Measurements from ENCODE around the gene TNFSF10.

The TNFSF10 gene

DNA sequence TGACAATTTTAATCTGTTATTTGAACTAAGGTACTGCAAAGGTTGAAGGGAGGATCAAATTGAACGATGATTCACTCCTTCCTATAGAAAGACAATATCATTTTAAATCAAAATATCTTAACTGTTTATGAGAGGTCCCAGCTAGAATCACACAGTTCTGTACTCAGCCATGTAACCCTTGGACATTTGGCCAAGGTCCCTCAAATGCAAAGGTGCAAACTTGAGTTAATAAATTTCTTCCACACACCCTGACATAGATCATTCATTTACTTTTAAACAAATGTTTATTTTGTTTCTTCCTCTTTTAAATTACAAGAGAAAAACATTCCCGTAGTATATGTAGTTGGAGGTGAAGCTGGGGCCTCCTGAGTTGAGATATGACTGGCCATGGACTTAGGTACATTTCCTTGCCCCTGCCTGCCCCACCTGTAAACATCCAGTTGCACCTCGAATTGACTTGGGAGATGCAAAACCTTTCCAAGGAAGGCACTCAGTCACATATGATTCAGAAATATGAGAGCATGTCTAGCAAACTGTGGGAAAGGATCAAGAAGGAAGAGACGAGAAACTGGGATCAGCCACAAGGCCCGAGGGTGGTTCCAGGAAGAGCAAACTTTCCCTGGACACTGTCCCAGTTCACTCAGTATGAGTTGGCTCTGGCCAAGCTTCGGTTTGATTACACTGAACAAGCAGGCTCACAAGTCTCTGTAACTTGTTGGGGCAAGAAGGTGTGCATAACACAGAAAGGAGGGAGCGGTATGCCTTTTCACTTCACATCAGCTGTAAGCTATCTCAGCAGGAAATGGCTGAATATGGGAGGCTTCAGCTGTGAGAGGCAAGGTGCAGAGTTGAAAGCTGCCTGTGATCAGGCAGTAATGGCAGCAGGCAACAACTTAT is 6.7 kb downstream of the TNFSF10 start:
- peak; percentile 53 for DNase-seq

- DNase-seq: no peak
Observed at GRCh38 chr3:172515130-172515918, 7.9 kb downstream of the TNFSF10 start.

DNA sequence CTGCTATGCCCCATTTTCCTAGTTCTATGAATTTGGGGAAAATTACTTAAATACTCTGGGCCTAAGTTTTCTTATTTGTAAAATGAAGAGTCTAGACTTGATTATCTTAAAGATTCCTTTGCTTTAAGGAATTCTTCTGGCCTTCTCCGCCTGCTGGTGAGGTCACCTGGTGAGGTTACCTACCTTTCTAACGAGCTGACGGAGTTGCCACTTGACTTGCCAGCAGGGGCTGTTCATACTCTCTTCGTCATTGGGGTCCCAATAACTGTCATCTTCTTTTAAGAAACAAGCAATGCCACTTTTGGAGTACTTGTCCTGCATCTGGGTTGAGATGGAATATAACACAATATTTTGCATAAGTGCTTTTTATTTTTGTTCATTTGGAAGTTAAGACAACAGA is 8.6 kb downstream of the TNFSF10 start:
- no peak for DNase-seq

DNA sequence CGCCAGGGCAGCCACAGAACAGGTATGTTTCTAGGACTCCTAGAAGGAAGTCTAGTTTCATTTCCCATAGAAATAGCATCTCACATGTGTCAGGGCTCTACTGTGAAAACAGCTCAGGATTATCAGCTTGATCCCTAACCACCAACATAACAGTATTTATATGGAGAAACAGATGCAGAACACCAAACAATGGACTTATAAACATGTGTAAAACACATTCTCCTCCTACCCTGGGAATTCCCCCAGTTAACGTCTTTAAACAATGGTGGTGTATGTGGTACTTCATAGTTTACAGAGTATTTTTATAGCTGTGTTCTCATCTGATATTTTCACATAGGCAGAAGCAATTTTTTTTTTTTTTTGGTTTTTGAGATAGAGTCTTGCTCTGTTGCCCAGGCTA is 9.7 kb downstream of the TNFSF10 start:
- DNase-seq: no peak

DNA sequence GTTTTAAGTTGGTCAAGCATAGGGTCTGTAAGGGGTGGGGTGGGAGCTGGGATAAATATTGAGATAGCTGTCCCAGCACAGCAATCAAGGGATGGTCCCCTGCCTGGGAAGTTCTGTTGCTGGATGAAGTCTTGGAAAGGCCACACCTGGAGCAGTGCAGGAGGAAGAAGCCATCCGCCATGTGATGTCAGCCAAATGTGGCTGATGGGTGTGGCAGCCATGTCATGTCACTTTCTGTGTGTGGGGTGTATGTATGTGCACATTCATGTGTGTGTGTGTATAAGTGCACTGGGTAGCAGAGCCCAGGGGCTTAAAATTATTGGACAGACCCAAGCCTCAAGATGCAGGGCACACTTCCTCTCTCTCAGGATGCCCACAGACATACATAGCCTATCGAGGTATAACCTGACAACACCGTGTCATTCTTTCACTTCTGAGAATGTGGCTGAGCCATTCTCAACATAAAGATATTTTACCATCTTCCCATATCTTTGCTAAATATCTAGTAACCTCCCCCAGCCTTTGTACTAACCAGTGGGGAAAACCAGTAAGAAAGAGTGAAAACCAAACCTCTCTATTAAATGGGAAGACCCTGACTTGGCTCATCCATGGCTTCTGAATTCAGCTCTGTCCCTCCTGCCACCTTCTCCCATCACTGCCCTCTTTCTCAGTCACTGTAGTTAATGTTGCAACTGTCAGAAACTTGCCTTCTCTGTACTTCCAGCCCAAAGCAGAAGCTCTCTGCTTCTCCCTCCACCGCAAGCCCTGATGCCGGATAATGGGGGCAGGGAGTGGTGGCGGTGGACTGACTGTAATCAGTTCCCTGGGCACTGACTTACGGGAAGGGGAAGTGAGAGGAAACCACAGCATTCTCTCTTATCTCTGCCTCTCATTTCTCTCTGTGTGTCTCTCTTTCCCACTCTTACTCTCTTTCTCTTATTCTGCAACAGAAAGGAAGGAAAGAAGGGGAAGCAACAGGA is 11.2 kb downstream of the TNFSF10 start:
- DNase-seq: peak; percentile 18

DNA sequence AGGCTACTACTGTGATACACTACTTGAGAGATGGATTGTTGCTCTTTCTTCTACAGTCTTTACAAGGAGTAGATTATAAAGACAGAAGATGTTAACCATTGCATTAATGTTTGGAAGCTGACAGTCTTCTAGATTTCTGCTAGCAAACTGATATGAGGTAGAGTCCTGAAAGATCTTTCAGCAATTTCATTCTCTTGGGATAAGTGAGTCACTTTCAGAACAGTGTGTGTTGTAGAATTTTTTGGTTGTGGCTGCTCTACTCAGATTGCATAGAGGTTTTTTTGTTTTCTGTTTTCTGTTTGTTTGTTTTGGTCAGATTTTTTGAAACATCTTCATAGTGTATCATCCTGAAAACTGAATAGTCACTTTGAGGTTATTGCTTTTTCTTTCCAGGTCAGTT is 17.1 kb downstream of the TNFSF10 start:
- no peak for DNase-seq

DNA sequence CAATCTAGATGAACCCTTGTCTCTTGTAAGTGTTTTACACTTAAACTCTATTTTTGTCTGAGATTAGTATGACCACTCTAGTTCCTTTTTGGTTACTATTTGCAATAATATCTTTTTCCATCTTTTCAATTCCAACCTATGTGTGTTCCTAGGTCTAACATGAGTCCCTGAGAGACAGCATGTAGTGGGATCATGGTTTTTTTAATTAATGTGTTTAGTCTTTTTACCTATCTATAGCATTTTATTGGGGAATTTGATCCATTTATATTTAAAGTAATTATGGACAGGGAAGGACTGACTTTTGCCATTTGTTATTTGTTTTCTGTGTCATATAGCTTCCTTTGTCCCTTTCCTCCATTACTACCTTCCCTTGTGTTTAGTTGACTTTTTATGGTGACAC is 21.7 kb downstream of the TNFSF10 start:
- DNase-seq: no peak

DNA sequence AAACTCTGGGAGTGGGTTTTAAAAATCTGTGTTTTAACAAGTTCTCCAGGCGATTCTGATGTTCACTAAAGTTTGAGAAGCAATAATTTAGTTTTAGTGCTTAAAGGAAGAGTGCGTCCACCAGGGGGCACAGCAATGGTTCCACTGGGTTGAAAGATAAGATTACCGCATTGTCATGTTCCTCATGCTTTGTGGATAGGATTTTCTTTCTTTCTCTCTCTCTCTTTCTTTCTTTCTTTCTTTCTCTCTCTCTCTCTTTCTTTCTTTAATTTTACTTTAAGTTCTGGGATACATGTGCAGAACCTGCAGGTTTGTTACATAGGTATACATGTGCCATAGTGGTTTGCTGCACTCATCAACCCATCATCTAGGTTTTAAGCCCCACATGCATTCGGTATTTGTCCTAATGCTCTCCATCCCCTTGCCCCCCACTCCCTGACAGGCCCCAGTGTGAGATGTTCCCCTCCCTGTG is 33.0 kb downstream of the TNFSF10 start:
- DNase-seq: peak; percentile 63

GRCh38 chr3:172478116-172478515 is 45.1 kb downstream of the TNFSF10 start:
- no peak for DNase-seq

- DNase-seq: no peak
Observed at GRCh38 chr3:172476347-172476746, 46.9 kb downstream of the TNFSF10 start.

DNA sequence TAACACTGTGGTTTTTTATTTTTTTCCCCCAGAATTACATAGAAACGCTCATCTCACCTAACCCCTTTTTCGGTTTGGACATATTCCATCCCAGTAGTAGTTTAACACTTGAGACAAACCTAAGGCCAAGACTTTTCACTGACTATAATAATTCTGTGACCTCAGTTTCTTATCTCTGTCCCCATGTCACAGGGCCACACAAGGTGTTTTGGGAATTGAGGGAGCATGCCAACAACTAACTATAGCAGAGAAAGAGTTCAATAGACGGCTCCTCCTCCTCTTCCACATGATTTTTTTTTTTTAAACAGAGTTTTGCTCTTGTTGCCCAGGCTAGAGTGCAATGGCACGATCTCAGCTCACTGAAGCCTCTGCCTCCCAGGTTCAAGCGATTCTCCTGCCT is 47.5 kb downstream of the TNFSF10 start:
- no peak for DNase-seq

- no peak for DNase-seq
Observed at GRCh38 chr3:172471903-172472302, 51.3 kb downstream of the TNFSF10 start.

GRCh38 chr3:172470588-172470987 is 52.6 kb downstream of the TNFSF10 start:
- no peak for DNase-seq

DNA sequence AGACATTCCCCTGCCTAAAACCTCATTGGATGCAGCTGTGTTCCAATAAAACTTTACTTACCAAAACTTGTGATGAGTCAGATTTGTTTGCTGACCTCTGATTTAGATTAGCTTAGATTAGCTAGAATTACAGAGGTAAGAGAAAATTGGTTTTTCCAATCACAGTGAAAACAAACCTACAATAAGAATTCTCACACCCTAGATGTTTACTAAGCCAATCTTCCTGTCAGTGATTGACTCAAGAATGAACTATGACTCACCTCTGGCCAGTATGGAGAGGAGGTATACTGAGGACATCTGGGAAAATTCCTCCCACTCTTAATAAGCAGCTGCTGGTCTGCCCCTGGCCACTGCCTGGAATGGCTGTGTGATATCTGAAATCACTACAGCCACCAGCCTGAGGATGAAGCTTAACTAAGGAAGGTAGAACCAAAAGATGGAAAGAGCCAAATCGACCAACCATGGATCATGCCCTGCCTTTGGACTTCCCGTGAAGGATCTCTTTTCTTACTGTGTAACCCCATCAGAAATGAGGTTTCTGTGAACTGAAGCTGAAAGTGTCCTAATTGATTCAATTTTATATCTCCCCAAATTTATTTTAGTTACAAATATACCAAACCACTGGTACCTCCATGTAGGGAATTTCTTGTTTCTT is 55.9 kb downstream of the TNFSF10 start:
- DNase-seq: peak; percentile 27

DNA sequence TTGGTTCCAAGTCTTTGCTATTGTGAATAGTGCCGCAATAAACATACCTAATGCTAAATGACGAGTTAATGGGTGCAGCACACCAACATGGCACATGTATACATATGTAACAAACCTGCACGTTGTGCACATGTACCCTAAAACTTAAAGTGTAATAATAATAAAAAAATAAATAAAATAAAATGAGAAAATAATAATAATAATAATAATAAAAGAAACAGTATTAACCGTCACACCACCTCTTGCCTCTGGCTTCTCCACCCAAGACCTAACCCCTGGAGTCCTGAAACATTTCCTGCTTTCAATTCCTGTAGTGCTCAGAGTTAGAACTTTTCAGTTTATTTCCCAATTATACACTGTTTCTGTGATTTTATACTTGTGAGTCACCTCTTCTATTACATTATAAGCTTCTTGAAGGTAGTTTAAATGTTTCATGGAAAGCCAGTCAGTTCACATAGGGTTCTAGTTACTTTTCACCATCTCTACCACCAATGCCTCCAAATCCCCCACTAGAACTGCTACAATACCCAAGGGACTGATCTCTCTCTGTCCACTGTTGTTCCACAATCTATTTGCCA is 56.6 kb downstream of the TNFSF10 start:
- no peak for DNase-seq

DNA sequence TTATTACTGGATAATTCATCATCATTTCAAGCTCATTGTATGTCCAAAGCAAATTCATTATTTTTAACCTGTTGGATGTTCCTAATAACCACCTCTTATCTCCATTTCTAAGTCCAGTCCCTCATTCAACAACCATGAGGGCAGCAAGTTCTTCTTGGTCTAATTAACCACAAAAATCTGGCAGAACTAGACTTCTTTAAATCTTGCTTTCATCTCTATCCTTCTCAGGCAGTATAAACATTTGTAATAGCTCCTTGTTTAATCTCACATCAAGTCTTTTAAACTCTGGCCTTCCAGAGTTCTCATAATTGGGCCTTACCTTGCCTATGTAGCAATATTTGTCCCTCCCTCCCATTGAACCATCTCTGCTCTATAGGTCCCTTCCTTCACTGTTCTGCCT is 57.9 kb downstream of the TNFSF10 start:
- DNase-seq: no peak

GRCh38 chr3:172464306-172464705 is 58.9 kb downstream of the TNFSF10 start:
- DNase-seq: no peak

DNA sequence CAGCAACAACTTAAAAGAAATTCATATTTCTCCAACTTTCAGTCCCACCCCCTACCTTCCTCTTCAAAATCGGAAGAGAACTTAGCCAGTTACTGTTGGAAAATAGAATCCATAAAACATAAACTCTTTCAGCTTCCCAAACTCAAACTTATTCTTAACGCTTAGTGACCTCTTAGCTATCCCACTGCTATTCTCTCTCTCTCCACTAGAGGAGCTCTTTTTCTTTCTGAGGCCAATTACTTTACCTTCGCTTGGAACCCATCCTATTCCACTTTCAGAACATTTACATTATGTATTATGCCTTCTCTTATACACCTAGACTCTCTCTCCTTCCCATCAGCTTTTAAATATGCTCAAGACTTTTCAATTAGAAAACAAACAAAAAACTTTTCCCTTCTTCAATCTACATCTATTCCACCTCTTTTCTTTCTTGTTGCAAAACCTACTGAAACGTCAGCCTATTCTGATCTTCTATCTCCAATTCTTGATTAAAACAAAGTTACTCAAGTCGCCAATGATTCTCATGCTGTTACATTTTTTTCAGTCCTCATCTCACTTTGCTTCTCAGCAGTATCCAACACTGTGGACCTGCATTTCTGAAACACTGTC is 61.6 kb downstream of the TNFSF10 start:
- DNase-seq: peak; percentile 34

DNA sequence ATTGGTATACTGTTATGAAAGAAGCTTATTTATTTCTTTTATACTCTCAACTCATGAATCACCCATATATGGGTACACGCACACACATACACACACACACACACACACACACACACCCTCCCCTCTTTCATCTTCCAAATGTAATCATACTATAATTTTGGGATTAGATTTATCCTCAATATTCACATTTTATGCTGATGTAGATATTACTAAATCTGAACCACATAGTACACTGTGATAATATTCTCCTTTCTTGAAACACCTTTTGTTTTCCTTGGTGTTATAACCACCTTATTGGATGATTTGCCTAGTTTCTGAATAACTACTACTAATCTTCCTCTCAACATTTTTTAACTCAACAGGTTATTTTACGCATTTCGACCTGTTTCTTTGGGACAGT is 66.8 kb downstream of the TNFSF10 start:
- no peak for DNase-seq

Measured in fibroblast of skin of scalp (primary cell).